GM12872 (cell line): ENCODE data around the gene ATG2A.
A peak's percentile ranks its signal among the peaks of the same experiment; 100 is the strongest.

Experiments used
- CTCF ChIP-seq: IDR thresholded peaks from 3 replicates; pipeline ENCODE4 v1.5.1; 2011; ENCODE audit warnings: low read depth, mild to moderate bottlenecking, low read length, moderate library complexity; ENCODE audit not compliant: insufficient read depth

ATG2A gene

GRCh38 chr11:64853709-64854108 lies 63.3 kb downstream of the ATG2A start:
- no peak for TF ChIP-seq CTCF

GRCh38 chr11:64852804-64853509 lies 64.1 kb downstream of the ATG2A start:
- no peak for TF ChIP-seq CTCF

- TF ChIP-seq CTCF = no peak
Measured at GRCh38 chr11:64851831-64852351, 65.1 kb downstream of the ATG2A start.

- TF ChIP-seq CTCF = peak; percentile 53; the same call in 2 of the 3 replicates
Measured at GRCh38 chr11:64850979-64851567, 65.9 kb downstream of the ATG2A start.

GRCh38 chr11:64849598-64850356 lies 67.2 kb downstream of the ATG2A start:
- TF ChIP-seq CTCF = no peak

GRCh38 chr11:64848826-64849597 lies 68.0 kb downstream of the ATG2A start:
- TF ChIP-seq CTCF = peak; percentile 40

GRCh38 chr11:64848214-64848825 lies 68.7 kb downstream of the ATG2A start:
- no peak for TF ChIP-seq CTCF
